H9 (cell line): ENCODE data around the gene CARD8. TPM values are rescaled to one million over a fixed set of nuclear protein-coding genes. Genes with fewer than 3 reads are reported as not detected.

Experiments used
- DNase-seq: peaks from one replicate; pipeline ENCODE4 v3.0.0-alpha.2; 2017
- H2AFZ ChIP-seq: one replicate; pipeline ENCODE4 v1.6.1; 2013; ENCODE audit warnings: mild to moderate bottlenecking, low read length, control low read depth, moderate library complexity
- H2AK5ac ChIP-seq: 2 replicates; pipeline ENCODE4 v1.6.1; 2013; ENCODE audit warnings: low read length, control low read depth, mixed read lengths; ENCODE audit not compliant: insufficient read length
- H2BK120ac ChIP-seq: one replicate; pipeline ENCODE4 v1.6.1; 2013; ENCODE audit warnings: low read depth, mild to moderate bottlenecking, low read length, control low read depth, inconsistent platforms; ENCODE audit not compliant: poor library complexity, severe bottlenecking
- H2BK12ac ChIP-seq: 2 replicates; pipeline ENCODE4 v1.6.1; 2013; ENCODE audit warnings: low read length, control low read depth, mixed read lengths, low read depth; ENCODE audit not compliant: insufficient read length
- H2BK15ac ChIP-seq: 2 replicates; pipeline ENCODE4 v1.6.1; 2013; ENCODE audit warnings: low read depth, low read length, control low read depth
- H2BK20ac ChIP-seq: one replicate; pipeline ENCODE4 v1.6.1; 2013; ENCODE audit warnings: low read depth, mild to moderate bottlenecking, low read length, control low read depth, inconsistent platforms; ENCODE audit not compliant: poor library complexity, severe bottlenecking
- H2BK5ac ChIP-seq: 2 replicates; pipeline ENCODE4 v1.6.1; 2013; ENCODE audit warnings: low read length, control low read depth, mixed read lengths; ENCODE audit not compliant: insufficient read length
- H3K14ac ChIP-seq: 2 replicates; pipeline ENCODE4 v1.6.1; 2013; ENCODE audit warnings: low read length, control low read depth; ENCODE audit not compliant: insufficient read depth
- H3K18ac ChIP-seq: 2 replicates; pipeline ENCODE4 v1.6.1; 2013; ENCODE audit warnings: low read depth, mild to moderate bottlenecking, mixed read lengths, low read length, control low read depth; ENCODE audit not compliant: insufficient read length
- H3K23ac ChIP-seq: 2 replicates; pipeline ENCODE4 v1.6.1; 2013; ENCODE audit warnings: low read length, control low read depth, mixed read lengths, low read depth; ENCODE audit not compliant: insufficient read length
- H3K23me2 ChIP-seq: 2 replicates; pipeline ENCODE4 v1.6.1; 2013; ENCODE audit warnings: low read depth, mild to moderate bottlenecking, mixed read lengths, low read length, control low read depth; ENCODE audit not compliant: insufficient read length, poor library complexity, severe bottlenecking
- H3K27ac ChIP-seq: 2 replicates; pipeline ENCODE4 v1.5.1; 2013; ENCODE audit warnings: low read length, control low read depth, mixed read lengths, low read depth; ENCODE audit not compliant: insufficient read length
- H3K27me3 ChIP-seq: 2 replicates; pipeline ENCODE4 v1.6.1; 2013; ENCODE audit warnings: low read length, control low read depth, inconsistent platforms; ENCODE audit not compliant: insufficient read depth
- H3K4ac ChIP-seq: 2 replicates; pipeline ENCODE4 v1.6.1; 2013; ENCODE audit warnings: low read depth, mild to moderate bottlenecking, control low read depth, inconsistent platforms, low read length, moderate library complexity
- H3K4me1 ChIP-seq: 2 replicates; pipeline ENCODE4 v1.6.1; 2013; ENCODE audit warnings: low read length, control low read depth, inconsistent platforms; ENCODE audit not compliant: insufficient read depth
- H3K4me2 ChIP-seq: 2 replicates; pipeline ENCODE4 v1.6.1; 2013; ENCODE audit warnings: low read length, control low read depth, mixed read lengths; ENCODE audit not compliant: insufficient read length, insufficient read depth
- H3K56ac ChIP-seq: 2 replicates; pipeline ENCODE4 v1.6.1; 2013; ENCODE audit warnings: low read depth, mild to moderate bottlenecking, mixed read lengths, low read length, control low read depth; ENCODE audit not compliant: insufficient read length
- H3K79me1 ChIP-seq: 2 replicates; pipeline ENCODE4 v1.6.1; 2013; ENCODE audit warnings: low read depth, mild to moderate bottlenecking, moderate library complexity, low read length, control low read depth, inconsistent platforms; ENCODE audit not compliant: insufficient read depth, poor library complexity, severe bottlenecking
- H3K79me2 ChIP-seq: 2 replicates; pipeline ENCODE4 v1.6.1; 2013; ENCODE audit warnings: low read length, control low read depth, inconsistent platforms; ENCODE audit not compliant: insufficient read depth
- H3K9ac ChIP-seq: 2 replicates; pipeline ENCODE4 v1.6.1; 2013; ENCODE audit warnings: low read length, control low read depth, mixed read lengths; ENCODE audit not compliant: insufficient read length; ENCODE audit errors: extremely low read depth
- H3K9me3 ChIP-seq: one replicate; pipeline ENCODE4 v1.6.1; 2013; ENCODE audit warnings: low read depth, low read length, inconsistent platforms; ENCODE audit not compliant: control insufficient read depth
- H3T11ph ChIP-seq: one replicate; pipeline ENCODE4 v1.6.1; 2013; ENCODE audit warnings: mild to moderate bottlenecking, low read length, control low read depth, inconsistent platforms
- H4K20me1 ChIP-seq: one replicate; pipeline ENCODE4 v1.6.1; 2013; ENCODE audit not compliant: control insufficient read depth, insufficient read length, insufficient read depth
- H4K5ac ChIP-seq: 2 replicates; pipeline ENCODE4 v1.6.1; 2013; ENCODE audit warnings: low read depth, mild to moderate bottlenecking, mixed read lengths, low read length, control low read depth; ENCODE audit not compliant: insufficient read length
- H4K8ac ChIP-seq: replicated peaks from 2 replicates; pipeline ENCODE4 v1.6.1; 2013; ENCODE audit warnings: low read length, control low read depth, mixed read lengths, low read depth; ENCODE audit not compliant: insufficient read length
- H4K91ac ChIP-seq: 2 replicates; pipeline ENCODE4 v1.6.1; 2013; ENCODE audit warnings: low read depth, mild to moderate bottlenecking, moderate library complexity, mixed read lengths, low read length, control low read depth; ENCODE audit not compliant: insufficient read length
- H3K27ac Mint-ChIP-seq, 3 experiments: 2 replicates in 2 of 3; 3 replicates in 1 of 3; pipeline ENCODE4 v1.8.0; 2020 to 2021; ENCODE audit warnings: mixed read lengths in 3 of 3, mild to moderate bottlenecking in 1 of 3, moderate library complexity in 1 of 3
- H3K27me3 Mint-ChIP-seq: 2 replicates; pipeline ENCODE4 v1.8.0; 2021; ENCODE audit warnings: low read depth, mild to moderate bottlenecking, moderate library complexity, mixed read lengths
- H3K36me3 Mint-ChIP-seq, 3 experiments: 2 replicates in 2 of 3; 3 replicates in 1 of 3; pipeline ENCODE4 v1.8.0; 2020 to 2021; ENCODE audit warnings: low read depth in 3 of 3, mixed read lengths in 3 of 3; ENCODE audit not compliant: insufficient read depth in 1 of 3
- H3K4me1 Mint-ChIP-seq, 2 experiments: 2 replicates each; pipeline ENCODE4 v1.8.0; 2020; ENCODE audit warnings: mixed read lengths in 2 of 2
- H3K4me3 Mint-ChIP-seq, 2 experiments: 2 replicates in 1 of 2; 3 replicates in 1 of 2; pipeline ENCODE4 v1.8.0; 2020 to 2021; ENCODE audit warnings: mild to moderate bottlenecking in 2 of 2, mixed read lengths in 2 of 2, moderate library complexity in 1 of 2
- H3K9me3 Mint-ChIP-seq, 2 experiments: 2 replicates in 1 of 2; 3 replicates in 1 of 2; pipeline ENCODE4 v1.8.0; 2020; ENCODE audit warnings: mild to moderate bottlenecking in 2 of 2, mixed read lengths in 2 of 2, moderate library complexity in 1 of 2
- WGBS: extraction: QIAGEN DNeasy Blood & Tissue Kit; methylation state at CpG from one replicate; pipeline ENCODE4 v1.1.7; 2013; ENCODE audit warnings: missing lambda C conversion rate, low lambda C conversion rate, mixed read lengths; ENCODE audit not compliant: insufficient read length; ENCODE audit errors: extremely low coverage; 5-methylcytosine and 5-hydroxymethylcytosine counted together
- total RNA-seq: library from RNA; stranded (reverse); gene quantifications from 2 replicates; pipeline ENCODE4 v1.2.1, GENCODE V29; 2021
- TF ChIP-seq, protein P1 (sequence below): fragments of 200-600 bp; sonication (generic); conservative IDR thresholded peaks from 3 replicates; pipeline ENCODE4 v1.8.0; 2021; ENCODE audit warnings: antibody characterized with exemption, mild to moderate bottlenecking

Gene CARD8
- total RNA-seq, 1 experiment from 2014 or later = 21.0 TPM

DNA sequence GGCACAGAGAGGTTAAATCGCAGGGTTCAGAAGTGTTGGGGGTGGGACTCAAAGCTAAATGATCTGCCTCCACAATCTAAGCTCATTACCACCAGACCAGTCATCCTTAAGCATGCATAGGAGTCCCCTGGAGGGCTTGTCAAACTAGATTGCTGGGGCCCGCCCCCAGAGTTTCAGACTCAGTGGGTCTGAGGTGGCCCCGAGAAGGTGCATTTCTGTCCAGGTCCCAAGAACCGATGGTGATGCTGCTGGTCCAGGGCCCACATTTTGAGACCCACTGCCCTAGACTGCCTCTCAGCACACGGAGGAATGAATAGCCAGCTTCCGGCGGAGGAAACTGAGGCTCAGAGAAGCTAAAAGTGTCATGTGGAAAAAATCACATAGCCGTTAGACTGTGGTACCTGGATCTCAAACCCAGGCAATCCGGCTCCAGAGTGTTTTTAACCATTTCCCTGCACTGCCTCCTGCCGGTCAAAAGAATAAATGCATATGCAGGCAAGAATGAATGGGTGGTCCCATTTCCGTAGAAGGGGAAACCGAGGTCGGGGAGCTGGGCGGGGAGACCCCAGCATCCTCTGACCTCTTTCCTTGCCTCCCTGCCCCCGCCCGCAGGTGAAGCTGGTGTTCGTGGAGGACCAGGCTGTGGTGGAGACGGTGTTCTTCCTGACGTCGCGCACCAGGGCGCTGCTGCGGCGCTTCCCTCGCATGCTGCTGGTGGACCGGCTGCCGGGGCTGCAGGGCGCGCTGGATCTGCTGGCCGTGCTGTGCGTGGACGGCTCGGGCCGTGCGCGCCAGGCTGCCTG, 61.5 kb downstream of the CARD8 start:
- Histone ChIP-seq H2AFZ (no peak overlapping the region), H3T11ph (no peak overlapping the region), H3K23me2 (no peaks in the 10 kb centered on the region), H4K20me1 (no peaks in the 10 kb centered on the region), H3K27ac (no peak overlapping the region), H3K9ac (no peak overlapping the region), H2AK5ac (no peak overlapping the region), H3K9me3 (no peaks in the 10 kb centered on the region), H2BK12ac (no peak overlapping the region), H3K79me1 (no peaks in the 10 kb centered on the region), H2BK20ac (no peak overlapping the region), H3K18ac (no peak overlapping the region), H4K8ac (no peak overlapping the region), H2BK15ac (no peak overlapping the region), H2BK120ac (no peak overlapping the region), H3K4me2 (no peak overlapping the region), H3K79me2 (no peaks in the 10 kb centered on the region), H3K56ac (no peak overlapping the region), H4K91ac (no peak overlapping the region), H3K27me3 (no peaks in the 10 kb centered on the region), H2BK5ac (no peak overlapping the region), H3K4ac (no peak overlapping the region), H4K5ac (no peak overlapping the region), H3K14ac (no peak overlapping the region), H3K23ac (no peak overlapping the region), H3K4me1 (0 out of 2 replicates have a peak, but pooled peaks cover 2% of the 10 kb centered on the region)
- peaks cover 12 to 28% (median 13%) of the 10 kb centered on the region in 3 experiments; a peak in 6 of 7 replicates for H3K36me3 Mint-ChIP-seq
- TF ChIP-seq, protein P1, sequence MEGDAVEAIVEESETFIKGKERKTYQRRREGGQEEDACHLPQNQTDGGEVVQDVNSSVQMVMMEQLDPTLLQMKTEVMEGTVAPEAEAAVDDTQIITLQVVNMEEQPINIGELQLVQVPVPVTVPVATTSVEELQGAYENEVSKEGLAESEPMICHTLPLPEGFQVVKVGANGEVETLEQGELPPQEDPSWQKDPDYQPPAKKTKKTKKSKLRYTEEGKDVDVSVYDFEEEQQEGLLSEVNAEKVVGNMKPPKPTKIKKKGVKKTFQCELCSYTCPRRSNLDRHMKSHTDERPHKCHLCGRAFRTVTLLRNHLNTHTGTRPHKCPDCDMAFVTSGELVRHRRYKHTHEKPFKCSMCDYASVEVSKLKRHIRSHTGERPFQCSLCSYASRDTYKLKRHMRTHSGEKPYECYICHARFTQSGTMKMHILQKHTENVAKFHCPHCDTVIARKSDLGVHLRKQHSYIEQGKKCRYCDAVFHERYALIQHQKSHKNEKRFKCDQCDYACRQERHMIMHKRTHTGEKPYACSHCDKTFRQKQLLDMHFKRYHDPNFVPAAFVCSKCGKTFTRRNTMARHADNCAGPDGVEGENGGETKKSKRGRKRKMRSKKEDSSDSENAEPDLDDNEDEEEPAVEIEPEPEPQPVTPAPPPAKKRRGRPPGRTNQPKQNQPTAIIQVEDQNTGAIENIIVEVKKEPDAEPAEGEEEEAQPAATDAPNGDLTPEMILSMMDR = peak; percentile 72
- no peaks in the 10 kb centered on the region; the same call in 1 of the 2 replicates for H3K27me3 Mint-ChIP-seq
- no CpG with 5 or more reads among the region's 36 CpGs for WGBS
- DNase-seq = peak; percentile 54
- no peak overlapping the region for H3K27ac Mint-ChIP-seq
- no peak overlapping the region for H3K4me3 Mint-ChIP-seq
- H3K4me1 Mint-ChIP-seq = peaks cover 25 to 29% of the 10 kb centered on the region in 2 experiments
- peaks cover 5 to 10% of the 10 kb centered on the region in 2 experiments for H3K9me3 Mint-ChIP-seq
